Measurements from ENCODE around the gene RHEBL1.

Gene RHEBL1

GRCh38 chr12:49069507-49070346, at the start of gene RHEBL1:
TSS of gene RHEBL1 (minus strand) at chr12:49069979. CDS start at chr12:49069785, 194 bp downstream.
- peak within 1 kb of the TSS; percentile 75 for H3K4me3 ChIP-seq (replicated peaks; ENCODE audit: low read depth, low read length)
- no peak for TF ChIP-seq CTCF (IDR thresholded peaks at IDR 0.05; ENCODE audit: low read depth, low read length, missing control alignments)
- peak; percentile 88 for DNase-seq (ENCODE audit: extremely low read depth, low read depth)

- no peak for TF ChIP-seq CTCF (IDR thresholded peaks at IDR 0.05; ENCODE audit: low read depth, low read length, missing control alignments)
- peak overlapping the region; percentile 88 for H3K4me3 ChIP-seq (replicated peaks; ENCODE audit: low read depth, low read length)
- no peak for DNase-seq (ENCODE audit: extremely low read depth, low read depth)
These were observed 41.4 kb upstream of the RHEBL1 start for GRCh38 chr12:49111206-49111605.

- peak; percentile 35 for TF ChIP-seq CTCF (IDR thresholded peaks at IDR 0.05; ENCODE audit: low read depth, low read length, missing control alignments)
- H3K4me3 ChIP-seq (replicated peaks; ENCODE audit: low read depth, low read length): peak within 1 kb of the TSS; percentile 88
- DNase-seq (ENCODE audit: extremely low read depth, low read depth): peak; percentile 96
These were observed 40.8 kb upstream of the RHEBL1 start, which contains the start of gene LMBR1L for GRCh38 chr12:49110464-49111155. TSS of gene LMBR1L (minus strand) at chr12:49110847. CDS start at chr12:49110555, 292 bp downstream.

- H3K4me3 ChIP-seq (replicated peaks; ENCODE audit: low read depth, low read length): peak overlapping the region; percentile 88
- no peak for DNase-seq (ENCODE audit: extremely low read depth, low read depth)
- TF ChIP-seq CTCF (IDR thresholded peaks at IDR 0.05; ENCODE audit: low read depth, low read length, missing control alignments): no peak
These were observed 40.1 kb upstream of the RHEBL1 start for GRCh38 chr12:49109641-49110463.

GRCh38 chr12:49108958-49109404, 39.2 kb upstream of the RHEBL1 start:
- no peak for DNase-seq (ENCODE audit: extremely low read depth, low read depth)
- no peak for TF ChIP-seq CTCF (IDR thresholded peaks at IDR 0.05; ENCODE audit: low read depth, low read length, missing control alignments)
- peak overlapping the region; percentile 88 for H3K4me3 ChIP-seq (replicated peaks; ENCODE audit: low read depth, low read length)

- no peak for TF ChIP-seq CTCF (IDR thresholded peaks at IDR 0.05; ENCODE audit: low read depth, low read length, missing control alignments)
- no peak overlapping the region for H3K4me3 ChIP-seq (replicated peaks; ENCODE audit: low read depth, low read length)
- DNase-seq (ENCODE audit: extremely low read depth, low read depth): no peak
These were observed 35.8 kb upstream of the RHEBL1 start for GRCh38 chr12:49105504-49106084.
